Activated naive CD4-positive, alpha-beta T cell treated with anti-CD3 and anti-CD28 coated beads for 36 hours (primary cell): ENCODE measurements around the gene PEDS1. TPM values are rescaled to one million over a fixed set of nuclear protein-coding genes. Genes with fewer than 3 reads are reported as not detected.

Experiments used
- total RNA-seq, 2 experiments: library from RNA; stranded (reverse); gene quantifications; one replicate each; pipeline ENCODE4 v1.2.3, GENCODE V29; 2021

PEDS1 gene
- total RNA-seq, 2 experiments from 2014 or later: 10.4 to 11.2 TPM

Other genes starting within 250 kb of the PEDS1 start
- 1 to 10 TPM; 6.6 to 7.3 TPM for gene SPATA2, start 238.2 kb downstream of the PEDS1 start, total RNA-seq
- 10 to 100 TPM; 72.3 to 76.5 TPM for gene RNF114, start 217.3 kb downstream of the PEDS1 start, total RNA-seq
- under 1 TPM in 1 of 2 experiments, not detected in 1; 0.31 TPM for gene SNAI1, start 170.7 kb downstream of the PEDS1 start, total RNA-seq
- 100 to 1,000 TPM; 124 to 137 TPM for gene UBE2V1, start 40.6 kb downstream of the PEDS1 start, total RNA-seq
- gene CEBPB, start 37.1 kb upstream of the PEDS1 start, total RNA-seq: 10 to 100 TPM; 38.5 to 38.6 TPM